HG03457 (cell line): Measurements from ENCODE around the gene DSP.

ENCODE experiments used
- ATAC-seq: cut with Tn5 transposase; IDR thresholded peaks from one replicate; pipeline ENCODE4 v1.9.1; 2021; ENCODE audit warnings: moderate number of reproducible peaks; ENCODE audit not compliant: unreplicated experiment

DSP gene

GRCh38 chr6:7537565-7538174 is 3.8 kb upstream of the DSP start:
- no peak for ATAC-seq

DNA sequence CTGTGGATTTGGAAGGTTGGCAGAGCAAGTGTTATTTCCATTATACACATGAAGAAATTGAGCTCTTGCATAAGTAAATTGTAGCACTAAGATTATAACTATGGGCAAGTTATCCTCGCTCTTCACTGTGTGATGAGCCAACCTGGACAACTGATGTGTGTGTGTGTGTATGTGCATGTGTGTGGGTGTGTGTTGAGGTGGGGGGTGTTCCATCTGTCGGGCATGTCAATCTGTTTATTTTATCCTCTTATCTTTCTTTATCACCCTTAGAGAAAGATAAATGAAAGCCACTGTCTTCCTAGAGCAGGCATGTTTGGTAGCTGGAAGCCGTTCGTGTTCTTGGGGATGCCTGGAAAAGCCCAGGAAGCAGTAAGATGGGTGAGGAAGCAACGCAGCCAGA is 3.0 kb upstream of the DSP start:
- ATAC-seq = no peak

- no peak for ATAC-seq
Observed at GRCh38 chr6:7540595-7540994, 876 bp upstream of the DSP start.

DNA sequence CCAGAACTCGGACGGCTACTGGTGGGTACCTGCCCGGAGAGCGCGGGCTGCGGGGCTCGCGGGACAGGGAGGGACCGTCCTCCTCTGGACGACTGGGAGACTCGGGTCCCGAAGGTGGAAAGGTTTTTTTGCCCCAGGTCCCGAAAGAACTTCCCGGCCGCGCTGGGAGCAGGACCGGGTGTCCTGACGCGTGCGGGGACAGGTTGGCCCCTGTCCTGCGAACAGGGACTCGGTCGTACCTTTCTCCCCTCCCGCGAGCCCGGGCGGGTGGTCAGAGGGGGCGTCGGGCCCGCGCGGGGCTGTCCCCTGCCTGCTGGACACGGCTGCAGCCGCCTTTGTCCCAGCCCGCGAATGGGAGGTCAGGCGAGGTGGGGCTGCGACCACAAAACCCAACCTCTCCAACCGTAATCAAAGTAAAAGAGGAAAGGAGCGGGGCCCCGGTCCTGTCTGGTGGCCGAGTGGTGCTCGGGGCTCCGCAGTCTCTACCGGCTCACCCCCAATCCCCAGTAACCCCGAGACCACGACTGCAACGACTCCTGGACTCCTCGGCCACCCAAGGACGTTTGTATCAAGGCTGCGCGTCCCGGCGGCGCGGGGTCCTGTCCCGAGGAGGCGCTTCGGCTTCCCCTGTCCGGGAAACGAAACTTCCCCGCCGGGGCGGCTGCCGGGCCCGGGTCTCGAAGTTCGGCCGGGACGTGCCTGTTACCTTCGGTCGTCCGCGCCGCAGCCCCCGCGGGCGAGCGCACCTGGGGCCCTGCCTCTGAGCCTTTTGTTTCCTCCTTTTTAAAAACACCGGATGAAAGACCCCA is 798 bp downstream of the DSP start:
- no peak for ATAC-seq

- no peak for ATAC-seq
Observed at GRCh38 chr6:7542874-7543624, 1.6 kb downstream of the DSP start.

DNA sequence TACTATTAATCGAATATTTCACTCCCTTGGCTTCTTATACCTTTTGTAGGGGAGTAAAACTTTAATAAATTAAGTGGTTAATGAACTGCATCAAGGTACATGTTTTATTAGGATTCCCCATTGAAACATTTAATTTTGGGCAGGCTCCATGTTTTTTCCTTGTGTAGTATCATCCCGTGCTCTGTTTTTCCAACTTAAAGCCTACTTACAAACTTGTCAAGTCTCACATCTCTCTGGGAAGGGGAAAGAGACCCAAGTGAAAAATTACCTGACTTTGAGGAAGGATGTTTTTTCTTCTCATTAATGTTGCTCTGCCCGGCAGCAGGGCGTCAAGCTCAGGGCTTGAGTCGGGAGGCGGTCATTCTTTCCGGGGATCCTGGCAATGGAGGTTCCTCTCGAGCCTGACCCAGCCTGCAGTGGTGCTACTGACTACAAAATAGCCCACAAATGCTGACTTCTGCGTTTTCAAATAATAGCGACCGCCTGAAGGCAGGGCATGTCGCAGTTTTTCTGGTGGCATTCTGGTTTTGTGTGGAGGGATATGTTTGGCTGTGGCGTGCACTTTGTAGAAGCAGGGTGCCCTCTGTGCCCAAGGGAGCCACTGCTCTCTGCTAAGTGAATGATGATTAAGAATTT is 2.4 kb downstream of the DSP start:
- ATAC-seq = no peak

DNA sequence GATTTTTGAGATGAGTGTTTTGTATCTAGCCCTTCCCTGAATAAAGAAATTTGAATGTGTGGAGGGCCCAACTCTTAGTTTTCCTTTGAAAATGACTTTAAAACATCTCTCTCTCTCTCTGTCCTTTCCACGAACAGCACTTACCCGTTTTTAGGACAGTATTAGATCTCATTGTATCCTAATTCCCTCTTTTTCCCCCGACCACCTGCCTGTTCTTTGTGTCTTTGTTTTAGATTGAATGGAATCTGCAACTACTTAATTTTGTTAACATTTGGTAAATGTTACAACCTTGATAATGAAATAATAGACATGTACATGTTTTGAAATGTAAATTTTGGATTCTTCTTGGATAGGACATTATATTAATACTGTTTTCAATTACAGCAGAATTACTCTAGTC is 3.1 kb downstream of the DSP start:
- ATAC-seq = no peak

GRCh38 chr6:7545316-7546019 is 4.0 kb downstream of the DSP start:
- no peak for ATAC-seq

GRCh38 chr6:7546020-7546369 is 4.5 kb downstream of the DSP start:
- no peak for ATAC-seq

GRCh38 chr6:7546383-7546782 is 4.9 kb downstream of the DSP start:
- no peak for ATAC-seq

DNA sequence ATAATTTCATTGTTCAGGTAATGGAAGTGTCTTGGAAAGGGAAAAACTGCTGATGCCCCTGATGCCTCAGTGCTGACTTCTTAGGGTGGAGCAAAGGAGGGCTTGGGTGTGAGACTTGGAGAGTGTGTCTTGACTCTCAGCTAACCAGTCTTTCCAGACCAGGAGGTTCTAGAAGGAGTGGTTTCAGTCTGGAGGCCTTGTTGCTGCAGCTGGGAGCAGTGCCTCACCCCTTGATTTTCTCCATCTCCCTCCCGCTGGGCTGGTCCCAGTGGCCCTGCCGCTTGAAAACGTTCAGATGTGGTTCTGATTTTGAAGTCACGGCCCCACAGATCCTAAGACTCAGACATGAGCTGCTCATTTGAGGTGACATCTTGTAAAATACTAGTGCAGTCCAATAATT is 5.4 kb downstream of the DSP start:
- ATAC-seq = no peak

DNA sequence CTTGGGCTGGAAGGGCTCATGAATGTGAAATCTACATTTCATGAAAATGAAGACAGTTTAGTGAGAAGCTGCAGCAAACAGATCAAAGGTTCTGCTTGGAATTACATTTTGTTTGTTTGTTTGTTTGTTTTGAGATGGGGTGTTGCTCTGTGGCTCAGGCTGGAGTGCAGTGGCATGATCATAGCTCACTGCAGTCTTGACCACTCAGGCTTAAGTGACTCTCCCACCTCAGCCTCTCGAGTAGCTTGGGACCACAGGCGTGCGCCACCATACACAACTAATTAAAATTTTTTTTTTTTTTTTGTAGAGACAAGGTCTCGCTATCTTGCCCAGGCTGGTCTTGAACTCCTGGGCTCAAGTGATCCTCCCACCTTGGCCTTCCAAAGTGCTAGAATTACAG is 5.8 kb downstream of the DSP start:
- no peak for ATAC-seq

- no peak for ATAC-seq
Observed at GRCh38 chr6:7550433-7550801, 8.9 kb downstream of the DSP start.

DNA sequence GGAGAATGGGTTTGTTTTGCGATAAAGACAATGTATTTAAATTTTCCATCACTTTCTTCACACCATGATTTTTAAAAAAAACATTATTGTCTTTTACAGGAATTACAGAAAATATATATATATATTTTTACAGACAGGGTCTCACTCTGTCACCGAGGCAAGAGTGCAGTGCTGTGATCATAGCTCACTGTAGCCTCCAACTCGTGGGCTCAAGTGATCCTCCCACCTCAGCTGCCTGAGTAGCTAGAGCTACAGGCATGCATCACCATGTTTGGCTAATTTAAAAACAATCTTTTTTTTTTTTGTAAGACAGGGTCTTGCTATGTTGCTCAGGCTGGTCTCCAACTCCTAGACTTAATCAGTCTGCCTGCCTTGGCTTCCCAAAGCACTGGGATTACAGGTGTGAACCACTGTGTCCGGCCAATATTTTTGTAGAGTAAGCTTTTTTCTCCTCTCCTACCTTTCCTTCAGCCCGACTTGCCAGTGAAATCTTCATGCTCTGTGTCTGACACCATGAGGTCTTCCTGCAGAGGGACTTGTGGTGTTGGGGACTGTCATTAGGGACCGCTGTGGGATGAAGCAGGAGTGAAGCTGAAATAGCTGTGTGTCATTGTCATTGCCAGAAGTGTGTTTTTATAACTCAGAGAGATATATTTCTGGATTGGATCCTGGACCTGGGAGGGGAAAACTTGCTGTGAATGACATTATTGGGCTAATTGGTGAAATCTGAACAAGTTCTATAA is 13.2 kb downstream of the DSP start:
- ATAC-seq = no peak

- ATAC-seq = no peak
Observed at GRCh38 chr6:7555671-7556070, 14.2 kb downstream of the DSP start.

DNA sequence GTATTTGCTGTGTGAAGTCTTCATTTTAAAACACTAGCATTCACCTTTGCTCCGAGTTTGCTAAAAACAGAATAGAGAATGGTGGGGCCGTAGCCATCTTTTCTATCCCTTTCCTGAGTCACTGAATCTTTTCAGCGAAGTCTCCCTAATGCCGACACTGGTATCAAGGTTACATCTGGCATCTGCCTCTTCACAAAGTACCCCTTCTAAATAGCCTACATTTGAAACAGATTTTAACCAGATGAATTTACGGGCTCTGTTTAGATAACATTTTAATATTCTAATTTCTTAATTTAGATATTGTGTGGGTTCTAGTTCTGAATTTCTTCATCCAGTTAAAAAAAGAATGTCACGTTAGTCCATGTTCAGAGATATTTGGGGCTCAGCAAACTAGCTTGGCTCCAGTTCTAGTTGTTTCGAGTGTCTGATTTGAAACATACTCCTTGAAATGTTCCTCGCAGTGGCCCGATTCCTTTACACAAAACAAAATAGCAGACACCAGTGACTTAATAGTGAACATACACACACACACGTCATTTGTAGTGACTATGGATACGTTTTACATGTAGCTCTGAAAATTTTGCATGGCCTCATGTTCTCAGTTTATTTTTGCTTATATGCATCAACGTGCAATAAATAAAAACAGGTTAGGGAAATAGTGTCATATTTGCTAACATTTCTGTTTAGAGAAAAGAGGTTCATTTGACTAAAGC is 15.1 kb downstream of the DSP start:
- ATAC-seq = no peak

- ATAC-seq = no peak
Observed at GRCh38 chr6:7557652-7558051, 16.2 kb downstream of the DSP start.

DNA sequence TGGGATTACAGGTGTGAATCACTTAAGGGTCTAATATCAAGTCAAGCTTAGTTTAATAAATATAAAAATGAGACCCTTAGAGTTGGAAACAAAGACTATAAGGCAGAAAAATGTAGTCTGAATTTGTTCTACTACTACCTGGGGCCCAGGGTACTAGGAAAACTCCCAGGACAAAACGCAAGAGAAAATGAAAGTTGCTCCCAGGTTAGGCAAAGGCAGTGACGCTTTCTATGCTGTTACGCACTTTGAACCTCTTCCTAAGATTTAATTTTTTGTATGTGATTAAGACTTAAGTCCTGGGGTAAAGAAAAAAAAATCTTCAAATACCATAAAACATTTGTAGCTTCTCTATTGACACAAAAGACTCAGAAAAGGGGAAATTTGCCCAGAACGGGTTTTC is 17.3 kb downstream of the DSP start:
- ATAC-seq = no peak

GRCh38 chr6:7559196-7559595 is 17.7 kb downstream of the DSP start:
- no peak for ATAC-seq
